Ectodermal cell (in vitro differentiated cells): Measurements from ENCODE around the gene PLEKHA1.

Source experiments
- H3K27ac ChIP-seq: 2 replicates; pipeline ENCODE4 v1.7.0; 2013; ENCODE audit warnings: mild to moderate bottlenecking, low read depth, low read length; ENCODE audit not compliant: insufficient read depth, poor library complexity, severe bottlenecking
- H3K27me3 ChIP-seq: 2 replicates; pipeline ENCODE4 v1.7.0; 2013; ENCODE audit warnings: mild to moderate bottlenecking, low read length; ENCODE audit not compliant: insufficient read depth, control insufficient read depth, poor library complexity, severe bottlenecking
- H3K36me3 ChIP-seq: one replicate; pipeline ENCODE4 v1.7.0; 2013; ENCODE audit warnings: low read length; ENCODE audit not compliant: control insufficient read depth, insufficient read depth
- H3K4me1 ChIP-seq: one replicate; pipeline ENCODE4 v1.7.0; 2013; ENCODE audit warnings: low read length; ENCODE audit not compliant: control insufficient read depth, insufficient read depth
- H3K4me3 ChIP-seq: 2 replicates; pipeline ENCODE4 v1.7.0; 2013; ENCODE audit warnings: low read depth, low read length, control low read depth; ENCODE audit not compliant: insufficient read depth
- H3K9me3 ChIP-seq: 2 replicates; pipeline ENCODE4 v1.7.0; 2013; ENCODE audit warnings: mild to moderate bottlenecking, low read length, moderate library complexity; ENCODE audit not compliant: control insufficient read depth
- WGBS, 2 experiments: methylation state at CpG; one replicate each; pipeline ENCODE4 v1.1.7; 2013; ENCODE audit warnings: missing lambda C conversion rate in 2 of 2; 5-methylcytosine and 5-hydroxymethylcytosine counted together

The PLEKHA1 gene

DNA sequence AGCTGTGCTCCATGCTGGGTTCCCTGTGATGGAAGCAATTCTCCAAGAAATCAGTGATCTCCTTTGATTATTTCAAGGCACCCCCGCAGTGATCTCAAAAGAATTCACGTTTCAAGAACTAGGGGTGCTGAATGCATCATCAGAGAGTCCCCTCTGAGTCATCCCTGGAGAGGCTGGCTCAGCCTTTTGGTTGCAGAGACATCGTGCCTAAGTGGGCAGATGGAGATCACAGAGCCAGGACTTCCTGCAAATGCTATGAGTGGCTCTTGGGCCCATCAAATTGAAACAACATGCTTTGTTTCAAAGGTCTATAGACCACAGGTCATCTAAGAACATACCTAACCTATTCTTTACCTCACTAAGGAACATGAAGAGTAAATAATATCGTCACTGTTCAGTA, 41.5 kb upstream of the PLEKHA1 start:
- 79 to 91% methylated on average over 3 to 4 of the region's 4 CpGs for WGBS, 2 experiments
- Histone ChIP-seq H3K4me1 (no peaks in the 10 kb centered on the region), H3K27me3 (no peaks in the 10 kb centered on the region), H3K4me3 (no peak overlapping the region), H3K9me3 (no peaks in the 10 kb centered on the region), H3K27ac (no peak overlapping the region), H3K36me3 (no peaks in the 10 kb centered on the region)

DNA sequence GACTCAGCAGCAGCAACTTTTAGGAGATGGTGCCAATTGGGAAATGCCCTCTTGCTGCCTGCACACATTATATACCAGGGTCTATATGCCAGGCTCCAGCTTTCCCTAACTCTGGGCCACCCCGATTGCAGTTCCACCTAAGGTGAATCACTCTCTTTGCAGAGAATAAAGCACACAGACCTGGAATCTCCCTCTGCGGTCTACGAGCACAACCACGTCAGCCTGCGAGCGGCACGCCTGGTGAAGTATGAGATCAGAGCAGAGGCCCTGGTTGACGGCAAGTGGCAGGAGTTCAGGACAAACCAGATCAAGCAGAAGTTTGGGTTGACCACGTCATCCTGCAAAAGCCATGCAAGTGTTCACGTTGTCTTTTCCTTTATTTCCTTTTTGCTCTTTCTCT, 38.2 kb upstream of the PLEKHA1 start:
- Histone ChIP-seq H3K36me3 (no peaks in the 10 kb centered on the region), H3K27ac (no peak overlapping the region), H3K27me3 (no peaks in the 10 kb centered on the region), H3K4me1 (no peaks in the 10 kb centered on the region), H3K9me3 (no peaks in the 10 kb centered on the region), H3K4me3 (no peak overlapping the region)
- 88 to 90% methylated on average over 10 of the region's 10 CpGs for WGBS, 2 experiments

DNA sequence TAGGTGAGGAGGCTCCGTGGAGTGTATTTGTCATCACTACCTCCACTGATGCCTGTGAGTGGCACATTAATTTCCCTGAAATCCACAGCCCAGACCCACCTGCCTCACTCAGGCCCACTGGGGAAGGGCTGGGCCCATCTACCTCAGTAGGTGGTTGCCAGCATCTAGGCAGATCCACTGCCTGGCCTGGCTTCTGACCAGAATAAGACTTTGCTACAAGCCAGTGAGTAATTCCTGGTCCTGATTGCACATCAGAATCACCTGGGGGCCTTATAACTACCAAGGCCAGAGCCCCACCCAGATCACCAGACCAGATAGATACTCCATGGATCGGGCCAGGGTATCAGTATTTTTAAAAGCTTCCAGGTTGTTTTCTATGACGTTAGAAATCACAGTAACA, 37.5 kb upstream of the PLEKHA1 start:
- H3K4me3 ChIP-seq = no peak overlapping the region
- no peaks in the 10 kb centered on the region for H3K9me3 ChIP-seq
- no peaks in the 10 kb centered on the region for H3K4me1 ChIP-seq
- 95% methylated on average over 3 of the region's 3 CpGs for WGBS, 2 experiments
- H3K27me3 ChIP-seq = no peaks in the 10 kb centered on the region
- H3K27ac ChIP-seq = no peak overlapping the region
- no peaks in the 10 kb centered on the region for H3K36me3 ChIP-seq

DNA sequence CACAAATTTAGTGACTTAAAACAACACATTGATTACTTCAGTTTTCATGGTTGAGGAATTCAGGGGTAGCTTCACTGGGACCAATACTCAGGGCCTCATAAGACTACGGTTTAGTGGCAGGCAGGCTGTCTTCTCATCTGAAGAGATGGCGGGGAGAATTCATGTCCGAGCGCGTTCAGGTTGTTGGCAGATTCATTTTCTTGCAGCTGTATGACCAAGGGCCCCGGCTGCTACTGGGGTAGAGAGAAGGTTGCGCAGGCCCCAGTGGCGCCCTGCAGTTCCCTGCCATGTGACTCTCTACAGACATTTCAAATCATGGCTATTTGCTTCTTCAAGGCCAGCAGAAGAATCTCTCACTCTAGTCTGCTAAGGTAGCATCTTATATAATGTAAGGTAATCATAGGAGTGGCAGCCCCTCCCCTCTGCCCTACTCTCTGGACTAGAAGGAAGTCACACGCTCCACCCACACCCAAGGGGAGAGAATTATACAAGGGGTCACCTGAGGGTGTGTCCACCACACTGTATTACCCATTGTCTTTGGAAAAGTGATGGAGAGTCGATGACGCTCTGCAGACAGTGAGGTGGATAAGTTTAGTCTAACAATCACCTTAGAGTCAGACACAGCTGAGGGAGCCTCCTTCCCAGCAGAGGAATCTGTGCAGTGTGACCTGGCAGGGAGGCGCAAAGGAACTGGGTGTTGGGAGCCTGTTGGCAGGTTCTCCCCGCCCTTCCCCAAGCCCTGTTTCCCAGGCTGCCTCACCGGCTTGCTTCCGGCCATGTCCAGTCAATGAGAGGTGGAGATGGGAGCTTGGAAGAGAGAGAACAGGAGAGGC, 35.7 kb upstream of the PLEKHA1 start:
- no peaks in the 10 kb centered on the region for H3K27me3 ChIP-seq
- no peaks in the 10 kb centered on the region for H3K9me3 ChIP-seq
- WGBS, 2 experiments = 89 to 93% methylated on average over 14 to 15 of the region's 15 CpGs
- no peak overlapping the region for H3K4me3 ChIP-seq
- H3K4me1 ChIP-seq = no peaks in the 10 kb centered on the region
- no peak overlapping the region for H3K27ac ChIP-seq
- no peaks in the 10 kb centered on the region for H3K36me3 ChIP-seq

DNA sequence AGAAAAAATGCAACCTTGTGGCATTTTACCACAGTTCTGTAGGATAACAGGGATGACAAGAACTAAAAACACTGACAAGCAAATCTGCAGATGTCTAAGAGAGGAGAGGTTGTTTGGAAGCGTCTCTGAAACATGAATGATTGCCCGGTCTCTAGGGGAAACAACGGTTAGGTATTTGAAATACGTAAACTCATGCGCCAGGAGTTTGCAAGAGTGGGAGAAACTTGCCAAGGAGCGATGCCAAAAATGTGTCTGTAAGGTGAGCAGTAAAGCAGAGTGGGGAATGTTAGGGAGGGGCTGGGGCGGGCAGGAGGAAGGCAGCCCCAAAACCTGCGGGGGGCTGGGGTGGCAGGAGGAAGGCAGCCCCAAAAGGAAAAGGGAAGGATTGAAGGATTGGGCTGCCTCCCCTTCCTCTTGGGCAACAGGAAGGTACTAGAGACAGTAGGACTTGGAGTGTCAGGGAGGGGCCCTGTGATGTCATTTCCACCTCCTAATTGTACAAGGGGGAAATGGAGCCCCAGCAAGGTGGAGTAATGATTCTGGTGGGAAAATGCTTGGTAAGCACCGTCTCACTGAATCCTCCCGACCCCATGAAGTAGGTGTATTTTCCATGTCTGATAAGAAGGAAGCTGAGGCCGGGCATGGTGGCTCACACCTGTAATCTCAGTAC, 33.2 kb upstream of the PLEKHA1 start:
- 92 to 93% methylated on average over 11 of the region's 11 CpGs for WGBS, 2 experiments
- Histone ChIP-seq H3K4me1 (no peaks in the 10 kb centered on the region), H3K4me3 (no peak overlapping the region), H3K36me3 (no peaks in the 10 kb centered on the region), H3K27me3 (no peaks in the 10 kb centered on the region), H3K27ac (no peak overlapping the region), H3K9me3 (no peaks in the 10 kb centered on the region)

DNA sequence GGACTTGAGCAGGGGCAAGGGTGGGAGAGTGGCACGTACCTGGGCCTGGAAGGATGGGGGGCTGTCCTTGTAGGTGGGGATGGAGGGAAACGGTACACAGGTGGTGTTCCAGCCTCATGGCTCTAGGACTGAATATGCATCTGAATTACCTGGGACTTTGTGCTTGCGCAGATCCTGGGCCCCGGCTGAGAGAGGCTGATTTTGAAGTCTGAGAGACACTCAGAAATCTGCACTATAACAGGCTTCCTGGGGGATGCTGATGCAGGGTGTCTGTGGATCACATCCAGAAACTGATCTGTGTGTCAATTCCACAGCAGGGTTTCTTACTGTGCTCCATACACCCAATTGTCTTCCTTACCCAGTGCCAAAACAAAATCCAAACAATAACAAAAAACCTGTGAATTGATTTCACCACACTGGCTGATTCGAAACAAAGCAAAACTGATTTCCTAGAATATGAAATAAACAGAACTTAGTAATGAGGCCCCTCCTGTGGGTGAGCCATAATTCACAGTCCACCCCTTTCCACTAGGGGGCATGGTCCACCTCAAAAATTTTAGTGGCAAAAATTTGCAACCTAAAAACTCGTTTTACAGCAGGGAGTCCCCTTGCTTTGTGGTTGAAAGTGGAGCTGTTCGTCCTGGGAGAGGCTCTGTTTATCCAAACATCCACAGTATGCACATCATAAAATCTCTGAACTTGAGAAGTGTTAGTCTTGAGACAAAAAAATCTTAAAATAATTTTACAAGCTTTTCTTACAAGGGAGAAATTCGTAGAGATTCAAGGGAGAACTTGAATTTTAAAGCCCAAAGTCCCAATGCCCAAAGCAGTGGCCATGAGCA, 32.0 kb upstream of the PLEKHA1 start:
- Histone ChIP-seq H3K4me1 (no peaks in the 10 kb centered on the region), H3K4me3 (no peak overlapping the region), H3K36me3 (no peaks in the 10 kb centered on the region), H3K27ac (no peak overlapping the region), H3K27me3 (no peaks in the 10 kb centered on the region), H3K9me3 (no peaks in the 10 kb centered on the region)
- WGBS, 2 experiments = 44 to 51% methylated on average over 7 to 8 of the region's 8 CpGs

DNA sequence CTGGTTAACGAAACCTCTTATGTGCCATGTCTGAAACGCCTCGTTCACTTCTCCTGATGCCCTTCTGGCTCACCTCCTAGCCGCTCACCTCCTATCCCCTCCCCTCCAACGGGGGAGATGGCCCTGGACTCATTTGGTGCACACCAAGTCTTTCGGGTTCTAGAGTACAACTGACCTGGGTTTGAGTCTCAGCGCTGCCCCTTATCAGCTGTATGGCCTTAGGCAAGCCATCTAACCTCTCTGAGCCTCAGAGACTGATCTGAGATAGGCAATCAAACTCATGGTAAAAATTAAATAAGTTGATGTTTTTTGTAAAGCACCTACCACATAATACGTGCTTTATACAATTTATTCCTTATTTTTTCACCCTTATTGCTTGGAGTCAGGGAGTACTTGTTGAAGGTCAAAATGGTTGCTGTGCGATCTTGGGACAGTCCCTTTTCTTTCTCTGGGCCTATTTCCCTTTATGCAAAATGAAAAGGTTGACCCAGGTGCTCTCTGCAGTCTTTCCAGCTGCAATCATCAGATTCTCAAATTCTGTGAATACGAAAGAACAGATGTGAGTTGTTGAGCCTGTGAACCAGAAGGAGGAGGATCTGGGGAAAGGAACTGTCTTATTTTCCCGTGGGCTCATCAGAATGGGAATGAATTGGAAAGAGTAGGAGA, 31.2 kb upstream of the PLEKHA1 start:
- Histone ChIP-seq H3K27ac (no peak overlapping the region), H3K27me3 (no peaks in the 10 kb centered on the region), H3K36me3 (no peaks in the 10 kb centered on the region), H3K4me1 (no peaks in the 10 kb centered on the region), H3K4me3 (no peak overlapping the region), H3K9me3 (no peaks in the 10 kb centered on the region)
- 92 to 94% methylated on average over 11 of the region's 11 CpGs for WGBS, 2 experiments

DNA sequence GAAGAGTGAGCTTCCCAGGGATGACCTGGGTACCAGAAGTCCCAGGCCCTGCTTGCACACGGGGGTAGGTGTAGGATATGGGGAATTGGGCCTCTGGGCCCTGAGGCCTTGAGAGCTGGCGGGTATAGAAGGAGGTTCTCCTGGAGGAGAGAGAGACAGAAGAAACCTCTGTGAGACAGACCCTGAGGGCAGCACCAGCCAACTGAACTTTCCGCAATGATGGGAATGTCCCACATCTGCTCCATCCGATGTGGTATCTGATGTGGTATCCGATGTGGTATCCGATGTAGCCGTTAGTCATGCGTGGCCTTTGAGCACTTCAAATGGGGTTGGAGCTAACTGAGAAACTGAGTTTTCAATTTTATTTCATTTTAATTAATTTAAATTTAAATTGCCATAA, 30.6 kb upstream of the PLEKHA1 start:
- Histone ChIP-seq H3K36me3 (no peaks in the 10 kb centered on the region), H3K27ac (no peak overlapping the region), H3K4me3 (no peak overlapping the region), H3K27me3 (no peaks in the 10 kb centered on the region), H3K9me3 (no peaks in the 10 kb centered on the region), H3K4me1 (no peaks in the 10 kb centered on the region)
- WGBS, 2 experiments = 89 to 92% methylated on average over 8 of the region's 8 CpGs

DNA sequence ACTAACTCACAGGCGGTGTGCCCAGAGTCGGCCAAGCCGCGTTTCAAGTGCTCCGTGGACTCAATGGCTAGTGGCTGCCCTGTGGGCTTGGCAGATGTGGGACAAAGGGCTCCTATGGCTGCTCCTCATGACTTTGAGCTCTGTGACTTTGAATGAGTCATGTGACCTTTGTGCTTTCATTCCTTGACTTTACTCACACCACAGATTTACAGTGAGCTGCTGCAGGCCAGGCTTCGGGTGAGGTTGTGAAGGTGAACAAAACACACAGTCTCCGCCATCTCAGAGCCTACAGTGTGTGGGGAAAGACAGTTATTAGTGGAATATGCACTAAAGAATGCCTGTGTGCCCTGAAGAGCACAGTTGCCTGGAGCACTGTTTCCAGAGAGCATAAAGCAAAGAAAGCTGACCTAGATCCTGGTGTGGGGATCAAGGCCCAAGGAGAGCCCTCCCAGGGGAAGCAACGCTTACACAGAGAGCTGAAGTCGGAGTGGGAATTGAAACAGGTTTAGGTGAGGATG, 29.7 kb upstream of the PLEKHA1 start:
- Histone ChIP-seq H3K4me3 (no peak overlapping the region), H3K36me3 (no peaks in the 10 kb centered on the region), H3K9me3 (no peaks in the 10 kb centered on the region), H3K27me3 (no peaks in the 10 kb centered on the region), H3K4me1 (no peaks in the 10 kb centered on the region), H3K27ac (no peak overlapping the region)
- WGBS, 2 experiments = 95% methylated on average over 9 of the region's 9 CpGs
